K562 (cell line): ENCODE data around the gene TVP23A.

Source experiments
- ATF2 ChIP-seq: sonication (generic); formaldehyde crosslinking; IDR thresholded peaks from 2 replicates; pipeline ENCODE4 v1.8.1; 2022; ENCODE audit warnings: missing genetic modification reagents
- CBX2 ChIP-seq: fragments of 200-600 bp; sonication (generic); IDR thresholded peaks from one replicate; pipeline ENCODE4 v1.6.1; 2012; ENCODE audit warnings: mild to moderate bottlenecking, low read length, inconsistent platforms; ENCODE audit not compliant: insufficient read depth, poor library complexity, severe bottlenecking
- CTCF ChIP-seq, 3 experiments: IDR thresholded peaks in 2 of 3; conservative IDR thresholded peaks in 1 of 3; 2 replicates each; pipeline ENCODE4 v1.5.1; 2011 to 2012; ENCODE audit warnings: low read length in 3 of 3, mild to moderate bottlenecking in 3 of 3, control low read depth in 2 of 3, improper control_type of control experiment in 1 of 3, inconsistent platforms in 1 of 3, low read depth in 1 of 3, mixed read lengths in 1 of 3, moderate library complexity in 1 of 3; ENCODE audit not compliant: insufficient read depth in 2 of 3
- EGR1 ChIP-seq: fragments of 450-650 bp; conservative IDR thresholded peaks from 2 replicates; pipeline ENCODE4 v1.6.1; 2017; ENCODE audit warnings: mild to moderate bottlenecking
- GATA2 ChIP-seq: sonication (generic); formaldehyde crosslinking; IDR thresholded peaks from 2 replicates; pipeline ENCODE4 v1.4.0; 2020; ENCODE audit warnings: mild to moderate bottlenecking, missing genetic modification reagents
- MAX ChIP-seq: sonication (generic); formaldehyde crosslinking; IDR thresholded peaks from 2 replicates; pipeline ENCODE4 v1.9.0; 2022; ENCODE audit warnings: mild to moderate bottlenecking, missing genetic modification reagents
- MYNN ChIP-seq, 2 experiments: sonication (generic); formaldehyde crosslinking in 1 of 2; IDR thresholded peaks; 2 replicates each; pipeline versions ENCODE4 v1.5.0 to v1.6.1; 2016 to 2020; ENCODE audit warnings: antibody characterized with exemption in 1 of 2, missing genetic modification reagents in 1 of 2
- NFIC ChIP-seq: fragments of 450-650 bp; IDR thresholded peaks from 2 replicates; pipeline ENCODE4 v1.6.1; 2017; ENCODE audit warnings: mild to moderate bottlenecking, inconsistent platforms
- PTBP1 ChIP-seq: fragments of 200-400 bp; formaldehyde crosslinking; IDR thresholded peaks from 2 replicates; pipeline ENCODE4 v1.6.1; 2017; ENCODE audit warnings: low read depth, low read length
- REST ChIP-seq, 2 experiments: fragments of 450-650 bp; formaldehyde crosslinking in 1 of 2; IDR thresholded peaks; 2 replicates each; pipeline versions ENCODE4 v1.4.0 to v1.6.1; 2014 to 2020; ENCODE audit warnings: mild to moderate bottlenecking in 2 of 2, borderline replicate concordance in 1 of 2, low read depth in 1 of 2
- SP2 ChIP-seq: IDR thresholded peaks from 2 replicates; pipeline ENCODE4 v1.6.1; 2011; ENCODE audit warnings: mild to moderate bottlenecking, low read depth, low read length, moderate library complexity; ENCODE audit not compliant: poor library complexity, severe bottlenecking; ENCODE audit errors: extremely low read depth

GRCh38 chr16:10852948-10853347, 34.4 kb upstream of the TVP23A start:
- TF ChIP-seq CBX2 (no peak), PTBP1 (no peak), SP2 (no peak), MAX (CRISPR knock-in tag) (no peak), MYNN (IDR thresholded peaks at IDR 0.05) (no peak), MYNN (CRISPR knock-in tag; IDR thresholded peaks at IDR 0.05) (no peak), REST (IDR thresholded peaks at IDR 0.05; ENCODE audit: borderline replicate concordance) (no peak), REST (CRISPR knock-in tag; IDR thresholded peaks at IDR 0.05; ENCODE audit: low read depth) (no peak), NFIC (no peak), ATF2 (no peak), CTCF (IDR thresholded peaks at IDR 0.05 in 2 of 3, conservative IDR thresholded peaks at IDR 0.05 in 1 of 3; ENCODE audit: insufficient read depth in 2 of 3, low read depth in 1 of 3, low read length in 3 of 3) (no peak), GATA2 (no peak), EGR1 (no peak)
